SH-SY5Y (cell line): ENCODE results near the gene UBAC2.

ENCODE experiments used
- GATA2 ChIP-seq: IDR thresholded peaks from 2 replicates; pipeline ENCODE4 v1.6.1; 2011; ENCODE audit warnings: mild to moderate bottlenecking, low read depth, low read length
- GATA3 ChIP-seq: IDR thresholded peaks from 2 replicates; pipeline ENCODE4 v1.6.1; 2011; ENCODE audit warnings: low read depth, mild to moderate bottlenecking, low read length, moderate library complexity

GRCh38 chr13:99231721-99232120 is 31.1 kb downstream of the UBAC2 start:
- TF ChIP-seq GATA2 = no peak
- no peak for TF ChIP-seq GATA3
